AG09309 (cell line): Measurements from ENCODE around the gene GABBR2.

Experiments used
- DNase-seq: peaks from one replicate; pipeline ENCODE4 v3.0.0-alpha.2; 2010; ENCODE audit warnings: low read depth
- H3K4me3 ChIP-seq: 2 replicates; pipeline ENCODE4 v1.5.1; 2011; ENCODE audit warnings: mild to moderate bottlenecking, low read depth, low read length, moderate library complexity; ENCODE audit not compliant: control insufficient read depth
- CTCF ChIP-seq: IDR thresholded peaks from 2 replicates; pipeline ENCODE4 v1.5.1; 2011; ENCODE audit warnings: mild to moderate bottlenecking, low read depth, low read length, inconsistent platforms; ENCODE audit not compliant: insufficient read depth, control insufficient read depth; ENCODE audit errors: missing control alignments

GABBR2 gene

GRCh38 chr9:98457726-98458370 lies 250.9 kb downstream of the GABBR2 start:
- TF ChIP-seq CTCF: no peak
- peak; percentile 50 for DNase-seq
- no peak overlapping the region for H3K4me3 ChIP-seq

- DNase-seq: no peak
- H3K4me3 ChIP-seq: no peak overlapping the region
- no peak for TF ChIP-seq CTCF
These were observed 252.6 kb downstream of the GABBR2 start for GRCh38 chr9:98456156-98456613.

GRCh38 chr9:98455256-98456155 lies 253.2 kb downstream of the GABBR2 start:
- H3K4me3 ChIP-seq: no peak overlapping the region
- peak; percentile 28 for DNase-seq
- TF ChIP-seq CTCF: no peak

DNA sequence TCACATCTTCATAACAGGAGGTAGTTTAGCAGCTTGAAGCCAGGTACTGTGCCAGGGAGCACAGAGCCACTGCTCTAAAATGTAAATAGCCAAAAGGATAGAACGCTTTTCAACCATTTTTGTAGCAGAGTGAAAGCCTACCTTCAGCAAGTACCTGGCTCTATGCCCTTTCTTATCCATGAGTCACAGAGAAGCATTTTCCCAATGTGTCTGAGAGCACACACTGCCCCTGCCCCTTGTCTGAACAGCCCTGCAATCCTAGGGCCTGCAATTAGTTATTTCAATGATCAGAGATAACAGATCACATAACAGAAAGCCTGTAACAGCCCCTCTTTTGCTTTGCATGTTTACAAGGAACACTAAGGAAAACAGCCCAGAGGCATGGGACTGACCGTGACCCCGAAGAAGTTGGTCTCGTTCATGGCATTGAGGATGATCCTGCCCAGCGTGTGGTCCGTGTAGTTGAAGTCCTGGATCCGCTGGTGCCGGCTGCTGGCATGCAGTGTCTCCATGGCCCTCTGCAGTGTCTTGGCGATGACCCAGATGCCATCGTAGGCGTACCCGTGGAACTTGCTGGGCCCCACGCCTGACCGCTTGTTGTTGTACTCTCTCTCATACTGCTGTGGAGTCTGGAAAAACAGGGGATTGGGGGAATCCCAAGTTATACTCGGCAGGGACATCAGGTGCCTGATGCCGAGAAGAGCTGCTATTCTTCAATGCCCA lies 255.0 kb downstream of the GABBR2 start:
- DNase-seq: no peak
- no peak for TF ChIP-seq CTCF
- no peak overlapping the region for H3K4me3 ChIP-seq

DNA sequence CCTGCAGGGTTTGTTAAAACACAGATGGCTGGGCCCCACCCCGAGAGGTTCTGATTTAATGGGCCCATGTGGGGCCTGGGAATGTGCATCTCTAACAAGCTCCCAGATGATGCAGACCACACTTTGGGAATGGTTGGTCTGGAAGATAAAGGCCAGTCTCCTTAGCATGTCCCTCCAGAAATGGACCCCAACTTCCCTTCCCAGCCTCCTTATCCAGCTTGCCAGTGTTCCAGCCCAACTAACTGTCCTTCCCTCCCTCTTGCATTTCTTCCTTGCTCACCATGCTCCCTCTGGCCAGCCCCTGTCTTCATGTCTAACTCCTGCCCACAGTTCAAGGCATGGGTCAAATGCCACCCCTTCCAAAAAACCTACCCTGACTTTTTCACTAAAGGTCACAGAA lies 257.2 kb downstream of the GABBR2 start:
- no peak for DNase-seq
- TF ChIP-seq CTCF: no peak
- no peak overlapping the region for H3K4me3 ChIP-seq

DNA sequence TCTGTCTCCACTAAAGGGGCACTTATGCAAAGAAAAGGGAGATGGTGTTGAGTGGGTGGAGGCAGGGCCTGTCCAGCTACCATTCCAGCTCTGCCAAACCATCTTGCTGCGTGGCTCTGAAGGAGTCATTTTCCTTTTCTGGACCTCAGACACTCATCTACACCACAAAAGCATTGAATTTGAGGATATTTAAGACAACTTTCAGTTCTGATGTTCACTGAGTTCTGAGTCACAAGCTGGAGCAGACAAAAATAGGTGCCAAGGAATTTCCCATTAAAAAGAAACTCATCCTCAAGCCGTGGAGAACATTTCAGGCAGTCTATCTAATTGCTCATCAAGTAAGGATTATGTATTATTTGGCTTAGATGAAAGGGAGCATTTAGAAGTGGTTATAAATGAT lies 258.2 kb downstream of the GABBR2 start:
- peak; percentile 13 for DNase-seq
- TF ChIP-seq CTCF: no peak
- no peak overlapping the region for H3K4me3 ChIP-seq
